ENCODE results near the gene JOSD2.

Gene JOSD2

GRCh38 chr19:50493171-50493570 is 17.8 kb downstream of the JOSD2 start:
- no peak for DNase-seq

DNA sequence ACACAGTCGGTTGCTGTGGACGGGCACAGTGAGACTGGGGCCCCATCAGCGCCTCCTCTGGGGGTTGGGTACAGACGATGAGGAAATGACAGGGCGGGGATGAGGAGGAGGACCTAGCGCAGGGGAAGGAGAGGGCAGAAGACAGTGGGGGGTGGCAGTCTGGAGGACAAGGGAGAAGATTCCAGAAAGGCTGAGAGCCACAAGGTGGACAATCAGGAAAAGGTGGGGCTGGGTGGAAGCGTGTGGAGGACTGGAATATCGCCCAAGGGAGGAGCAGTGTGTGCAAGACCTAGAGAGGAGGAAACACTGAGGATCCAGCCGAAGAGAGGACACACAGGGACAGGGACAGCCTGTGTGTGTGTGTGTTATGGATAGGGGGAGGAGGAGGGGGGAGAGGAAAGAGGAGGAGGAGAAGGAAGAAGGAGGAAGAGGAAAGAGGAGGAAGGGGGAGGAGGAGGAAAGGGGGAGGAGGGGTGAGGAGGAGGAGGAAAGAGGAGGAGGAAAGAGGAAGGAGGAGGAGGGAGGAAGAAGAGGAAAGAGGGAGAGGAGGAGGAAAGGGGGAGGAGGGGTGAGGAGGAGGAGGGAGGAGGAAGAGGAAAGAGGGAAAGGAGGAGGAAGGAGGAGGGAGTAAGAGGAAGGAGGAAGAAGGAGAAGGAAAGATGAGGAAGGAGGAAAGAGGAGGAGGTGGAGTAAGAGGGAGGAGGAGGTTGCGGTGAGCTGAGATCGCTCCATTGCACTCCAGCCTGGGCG is 18.5 kb downstream of the JOSD2 start:
- DNase-seq, result no peak

DNA sequence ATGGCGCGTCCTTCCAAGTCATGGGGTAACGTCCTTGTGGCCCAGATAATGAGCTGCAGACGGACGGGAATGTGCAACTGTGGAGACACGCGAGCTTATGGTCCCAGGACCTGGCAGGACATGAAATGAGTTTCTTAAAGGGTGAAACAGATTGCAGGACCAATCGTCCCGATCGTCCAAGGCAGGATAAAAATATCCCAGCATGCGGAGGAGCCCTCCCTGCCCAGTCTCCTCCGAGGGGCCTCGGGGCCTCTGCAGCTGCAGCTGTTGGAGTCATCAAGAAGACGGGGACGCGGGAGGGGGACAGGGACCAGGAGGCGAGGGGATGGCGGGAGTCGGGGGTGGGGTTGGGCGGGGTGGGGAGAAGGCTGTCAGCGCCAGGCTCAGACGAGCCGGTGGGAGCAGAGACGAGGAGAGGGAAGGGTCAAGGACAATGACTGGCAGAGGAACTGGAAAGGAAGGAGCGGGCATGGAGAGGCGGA is 20.0 kb downstream of the JOSD2 start:
- no peak for DNase-seq

GRCh38 chr19:50490411-50490811 is 20.6 kb downstream of the JOSD2 start:
- no peak for DNase-seq

- no peak for DNase-seq
Measured at GRCh38 chr19:50489461-50490011, 21.5 kb downstream of the JOSD2 start.

DNA sequence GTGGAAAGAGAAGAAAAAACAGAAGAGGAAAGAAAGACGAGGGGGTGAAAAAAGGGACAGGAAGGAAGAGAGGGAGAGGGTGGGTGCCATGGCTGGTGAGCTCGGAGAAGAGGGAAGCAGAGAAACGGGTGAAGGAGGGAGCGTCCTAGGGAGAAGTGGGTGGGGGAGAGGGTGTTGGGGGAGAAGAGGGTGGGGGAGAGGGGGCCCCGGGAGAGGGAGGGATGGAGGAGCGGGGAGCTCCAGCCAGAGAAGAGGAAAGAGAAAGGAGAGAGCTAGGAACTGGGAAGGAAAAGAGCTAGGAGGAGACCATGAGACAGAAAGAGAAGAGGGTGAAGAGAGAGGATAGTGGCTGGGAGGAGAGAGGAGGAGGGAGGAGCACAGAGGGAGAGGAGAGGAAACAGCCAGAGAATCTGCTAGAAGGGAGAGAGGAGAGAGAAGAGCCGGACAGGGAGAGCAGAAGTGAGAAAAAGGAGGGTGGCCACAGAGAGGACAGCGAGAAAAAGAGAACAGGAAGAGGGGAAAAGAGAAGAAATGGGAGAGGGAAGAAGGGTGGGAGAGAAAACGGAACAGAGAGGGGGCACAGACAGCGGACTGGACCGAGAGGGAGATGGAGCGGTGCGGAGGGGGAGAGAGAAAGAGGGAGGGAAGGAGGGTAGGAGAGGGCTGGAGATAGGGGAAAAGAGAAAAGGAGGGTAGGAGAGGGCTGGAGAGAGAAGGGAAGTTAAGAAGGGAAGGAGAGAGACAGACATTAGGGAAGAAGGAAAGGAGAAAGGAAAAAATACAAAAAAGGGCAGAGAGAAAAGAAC is 22.4 kb downstream of the JOSD2 start:
- DNase-seq, result no peak

DNA sequence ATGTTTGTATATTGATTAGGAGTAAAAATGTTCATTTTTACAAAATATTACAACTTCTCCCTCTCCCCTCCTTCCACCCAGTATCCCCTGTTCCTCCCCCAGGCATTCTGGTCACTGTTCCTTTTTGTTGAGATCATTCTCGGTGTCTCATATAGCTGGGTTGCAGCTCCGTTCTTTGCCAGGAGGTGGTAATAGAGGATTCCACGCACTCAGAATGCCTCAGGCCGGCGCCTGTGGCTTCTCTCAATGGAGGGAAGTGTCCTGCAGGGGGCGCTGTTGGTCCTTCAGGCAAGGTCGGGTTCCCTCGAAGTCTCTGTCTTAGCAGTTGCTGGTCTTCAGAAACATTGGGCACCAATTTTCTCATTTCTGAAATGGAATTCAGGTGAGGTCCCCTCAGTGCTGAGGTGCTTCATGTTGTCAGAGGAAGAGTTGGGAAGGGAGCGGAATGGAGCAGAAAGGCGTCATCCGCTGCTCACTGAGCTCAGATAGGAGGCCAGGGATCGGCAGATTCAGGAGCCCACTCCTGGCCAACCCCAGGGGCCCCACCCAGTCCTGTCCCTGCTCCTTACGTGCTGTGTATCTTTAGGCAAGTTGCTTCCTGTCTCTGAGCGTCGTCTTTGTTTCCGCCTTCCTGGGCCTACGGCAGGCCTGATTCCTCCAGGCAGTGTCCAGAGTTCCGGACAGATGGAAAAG is 24.0 kb downstream of the JOSD2 start:
- peak; percentile 34 for DNase-seq

DNA sequence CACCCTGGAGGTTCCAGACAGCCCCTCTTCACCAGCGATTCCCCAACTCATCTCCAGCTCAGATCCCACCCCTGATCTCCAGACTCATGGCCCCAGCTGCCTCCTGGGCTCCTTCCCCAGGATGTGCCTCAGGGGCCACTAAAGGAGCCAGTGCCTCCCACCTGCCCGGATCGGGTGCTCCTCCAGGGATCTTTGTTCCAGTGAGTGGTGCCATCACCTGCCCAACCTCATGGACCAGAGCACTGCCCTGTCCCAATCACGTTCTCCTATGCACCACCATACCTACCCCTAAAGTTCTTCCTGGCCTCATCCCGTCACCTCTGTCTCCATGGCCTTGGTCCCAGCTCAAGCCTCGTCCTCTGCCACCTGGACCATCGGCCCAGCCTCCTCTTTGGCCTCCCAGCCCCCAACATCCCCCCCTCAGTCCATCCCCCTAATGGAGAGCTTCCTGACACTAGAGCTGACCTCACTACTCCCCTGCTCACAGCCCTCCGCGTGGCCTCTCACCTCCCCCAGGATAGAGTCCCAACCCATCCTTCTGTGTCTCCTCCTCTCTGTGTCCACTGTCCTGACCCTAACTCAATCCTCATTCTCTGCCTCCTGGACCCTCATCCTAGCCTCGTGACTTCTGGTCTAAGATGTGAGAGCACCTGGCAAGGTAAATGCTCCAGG is 25.6 kb downstream of the JOSD2 start:
- DNase-seq, result no peak

- DNase-seq, result no peak
Measured at GRCh38 chr19:50482916-50483315, 28.1 kb downstream of the JOSD2 start.

- DNase-seq, result no peak
Measured at GRCh38 chr19:50482271-50482855, 28.6 kb downstream of the JOSD2 start.

DNA sequence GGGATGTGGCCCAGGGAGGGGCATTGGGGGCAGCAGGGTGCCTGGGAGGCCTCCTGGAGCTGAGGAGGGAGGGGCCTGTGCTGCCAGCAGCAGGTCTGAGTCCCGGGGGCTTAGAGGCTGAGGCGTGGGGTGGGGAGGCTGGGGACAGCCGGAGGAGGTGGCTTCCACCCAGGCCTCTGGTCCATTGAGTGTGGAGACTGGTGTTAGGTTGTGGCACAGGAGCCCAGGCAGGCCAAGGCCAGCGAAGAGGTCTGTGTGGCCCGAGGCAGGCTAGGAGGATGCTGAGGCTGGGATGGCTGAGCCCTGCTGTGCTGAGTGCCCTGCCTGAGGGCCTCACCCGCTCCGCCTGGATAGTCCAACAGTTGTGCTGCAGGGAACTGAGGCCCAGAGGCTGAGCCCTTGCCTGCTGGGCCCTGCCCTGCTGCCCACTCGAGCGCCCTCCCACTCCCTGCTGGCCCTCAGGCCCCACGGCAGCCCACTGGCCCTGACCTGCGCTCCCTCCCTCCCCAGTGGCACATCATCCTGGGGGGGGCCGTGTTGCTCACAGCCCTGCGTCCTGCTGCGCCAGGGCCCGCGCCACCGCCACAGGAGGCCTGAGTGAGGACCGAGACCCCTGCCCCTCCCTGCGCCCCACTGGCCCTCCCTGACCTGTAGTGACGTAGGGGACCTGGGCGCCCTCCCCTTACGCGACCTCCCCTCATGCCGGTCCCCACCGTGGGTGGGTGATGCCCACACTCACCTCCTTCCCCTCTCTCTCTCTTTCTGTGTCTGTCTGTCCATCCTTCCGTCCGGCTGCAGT is 29.4 kb downstream of the JOSD2 start:
- DNase-seq, result no peak

DNA sequence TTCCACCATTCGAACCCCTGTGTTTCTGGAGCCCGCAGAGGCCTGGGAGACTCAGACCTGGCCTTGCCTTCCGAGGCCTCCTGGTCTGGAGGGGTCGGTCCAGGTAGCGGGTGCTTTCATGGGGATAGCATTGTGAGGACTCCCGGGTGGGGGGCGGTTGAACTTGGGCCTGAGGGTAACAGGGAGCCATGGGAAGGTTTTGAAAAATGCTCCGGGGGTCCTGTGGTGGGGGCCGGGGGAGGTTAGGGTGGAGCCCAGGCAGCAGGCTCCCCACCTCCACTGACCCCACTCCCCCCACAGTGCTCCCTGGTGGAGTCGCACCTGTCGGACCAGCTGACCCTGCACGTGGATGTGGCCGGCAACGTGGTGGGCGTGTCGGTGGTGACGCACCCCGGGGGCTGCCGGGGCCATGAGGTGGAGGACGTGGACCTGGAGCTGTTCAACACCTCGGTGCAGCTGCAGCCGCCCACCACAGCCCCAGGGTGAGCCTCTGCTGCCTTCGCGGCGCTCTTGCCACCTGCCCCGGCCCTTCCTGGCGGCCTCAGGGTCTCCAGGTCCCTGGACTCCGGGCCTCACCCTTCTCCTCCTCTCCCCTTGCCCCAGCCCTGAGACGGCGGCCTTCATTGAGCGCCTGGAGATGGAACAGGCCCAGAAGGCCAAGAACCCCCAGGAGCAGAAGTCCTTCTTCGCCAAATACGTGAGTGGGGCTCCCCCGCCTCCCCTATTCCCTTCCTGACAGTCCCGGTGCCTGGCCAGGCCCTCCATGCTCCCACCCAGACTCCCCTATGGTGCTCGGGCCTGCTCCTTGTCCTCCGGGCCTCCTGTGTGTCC is 30.5 kb downstream of the JOSD2 start:
- no peak for DNase-seq

GRCh38 chr19:50479761-50480251 is 31.2 kb downstream of the JOSD2 start:
- no peak for DNase-seq

DNA sequence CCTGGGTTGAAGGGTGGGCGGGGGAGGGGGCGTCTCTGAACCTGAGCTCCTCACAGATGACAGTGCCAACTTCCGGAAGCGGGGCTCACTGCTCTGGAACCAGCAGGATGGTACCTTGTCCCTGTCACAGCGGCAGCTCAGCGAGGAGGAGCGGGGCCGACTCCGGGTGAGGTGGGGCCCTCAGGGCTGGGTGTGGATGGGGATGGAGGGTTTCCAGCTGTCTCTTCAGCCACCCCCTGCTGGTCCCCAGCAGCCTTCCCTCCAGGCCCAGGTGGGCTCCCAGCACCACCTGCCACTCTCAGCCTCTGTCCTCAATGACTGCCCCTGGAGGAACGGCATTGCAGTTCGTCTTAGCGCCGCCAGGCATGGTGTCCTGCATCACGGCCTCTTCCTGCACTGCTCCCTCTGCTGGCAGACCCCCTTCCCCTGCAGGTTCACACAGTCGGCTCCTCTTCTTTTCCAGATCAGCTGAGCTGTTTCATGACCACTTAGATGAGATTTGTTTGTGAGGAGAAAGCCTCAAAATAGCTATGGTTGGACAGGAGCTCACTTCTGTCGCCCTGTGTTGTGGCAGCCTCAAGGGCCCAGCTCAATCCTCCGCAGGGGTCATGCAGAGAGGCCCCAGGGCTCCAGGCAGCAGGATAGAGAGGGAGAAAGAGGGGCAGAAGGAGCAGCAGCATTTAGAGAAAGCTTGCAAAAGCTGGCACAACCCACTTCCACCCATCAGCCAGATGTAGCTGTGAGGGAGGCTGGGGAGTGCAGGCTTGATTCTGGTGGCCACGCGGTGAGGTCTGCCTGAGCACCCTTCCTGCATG is 31.9 kb downstream of the JOSD2 start:
- no peak for DNase-seq

DNA sequence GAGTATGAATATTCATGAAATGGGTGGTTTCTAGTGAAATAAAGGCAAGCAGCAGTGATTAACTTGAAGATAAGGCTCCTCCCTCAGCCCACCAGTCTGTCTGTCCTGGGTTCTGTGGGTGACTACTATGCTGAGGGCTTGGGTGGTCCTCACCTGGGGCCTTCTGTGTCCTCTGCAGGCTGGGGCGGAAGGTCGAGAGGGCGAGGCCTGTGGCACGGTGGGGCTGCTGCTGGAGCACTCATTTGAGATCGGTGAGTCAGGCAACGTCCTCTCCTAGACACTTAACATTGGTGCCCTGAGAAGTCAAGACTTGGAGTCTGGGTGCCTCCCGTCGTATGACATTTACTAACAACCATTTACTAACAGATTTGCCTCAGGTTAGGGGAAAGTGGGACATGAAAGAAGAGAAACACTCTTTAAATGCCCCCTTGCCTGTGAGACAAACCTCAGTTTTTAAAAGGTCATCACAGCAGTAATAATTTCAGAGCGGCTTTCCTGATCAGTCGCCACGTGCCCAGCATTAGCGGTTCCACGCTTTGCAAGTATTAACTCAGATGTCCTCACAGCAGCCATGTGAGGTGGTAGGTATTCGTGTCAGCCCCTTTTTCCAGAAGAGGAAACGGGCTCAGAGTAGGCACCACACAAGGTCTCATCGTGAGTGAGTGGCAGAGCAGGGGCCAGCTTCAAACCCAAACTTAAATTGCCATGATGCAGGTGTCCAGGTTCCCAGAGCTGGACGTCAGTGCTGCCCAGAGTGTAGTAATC is 33.1 kb downstream of the JOSD2 start:
- no peak for DNase-seq

DNA sequence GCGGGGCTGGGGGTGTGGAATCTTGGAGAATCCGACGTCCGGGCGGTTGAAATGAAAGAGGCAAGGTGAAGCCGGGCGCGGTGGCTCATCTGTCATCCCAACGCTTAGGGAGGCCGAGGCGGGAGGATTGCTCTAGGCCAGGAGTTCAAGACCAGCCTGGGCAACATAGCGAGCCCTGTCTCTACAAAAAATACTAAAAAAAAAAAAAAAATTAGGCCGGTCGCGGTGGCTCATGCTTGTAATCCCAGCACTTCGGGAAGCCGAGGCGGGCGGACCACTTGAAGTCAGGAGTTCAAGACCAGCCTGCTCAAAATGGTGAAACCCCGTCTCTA is 34.1 kb downstream of the JOSD2 start:
- DNase-seq, result no peak

GRCh38 chr19:50476224-50476906 is 34.6 kb downstream of the JOSD2 start, which contains the start of the genes EMC10 and GARIN5A:
Gene EMC10, plus strand, starts transcription at chr19:50476507. Its CDS starts 38 bp downstream, at chr19:50476545.
Gene GARIN5A, minus strand, starts transcription at chr19:50476848. Its CDS starts 460 bp downstream, at chr19:50476388.
- peak; percentile 85 for DNase-seq

- no peak for DNase-seq
Measured at GRCh38 chr19:50475736-50476223, 35.2 kb downstream of the JOSD2 start.
